Measurements from ENCODE around the gene TIMM10. TPM values are rescaled to one million over a fixed set of nuclear protein-coding genes. Genes with fewer than 3 reads are reported as not detected.
"Not testable (repeated sequence)": the region's sequence is repeated elsewhere in the genome, so short reads cannot be mapped to it uniquely, and the experiment has no call there.

The TIMM10 gene
- total and polyA plus RNA-seq, 4 donors = 19.8 to 77.4 (median 30.3) TPM

DNA sequence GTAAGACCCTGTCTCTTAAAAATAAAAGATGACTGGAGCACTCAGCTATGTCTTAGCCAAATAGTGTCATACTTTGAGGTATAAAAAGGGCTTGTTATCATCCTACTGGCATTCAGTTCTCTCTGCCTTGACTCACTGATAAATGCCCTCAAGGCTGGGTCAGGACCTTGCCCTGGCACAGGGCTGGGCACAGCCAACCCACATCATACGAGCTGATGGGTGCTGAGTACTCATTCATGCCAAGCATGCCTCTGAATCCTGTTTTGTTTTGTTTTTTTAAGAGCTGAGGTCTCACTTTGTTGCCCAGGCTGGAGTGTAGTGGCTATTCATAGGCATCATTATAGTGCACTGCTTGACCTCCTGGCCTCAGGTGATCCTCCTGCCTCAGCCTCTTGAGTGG is 8.8 kb upstream of the TIMM10 start:
- Histone ChIP-seq H3K9me3 (ENCODE audit: control insufficient read depth in 4 of 4, low read length in 3 of 4) (no peaks in the 10 kb centered on the region), H3K27ac (ENCODE audit: low read depth in 1 of 2, low read length in 2 of 2) (no peak overlapping the region), H3K36me3 (ENCODE audit: control insufficient read depth in 4 of 4, insufficient read depth in 3 of 4, low read depth in 1 of 4, low read length in 3 of 4) (no peaks in the 10 kb centered on the region), H3K4me1 (ENCODE audit: control insufficient read depth in 4 of 4, insufficient read depth in 4 of 4, low read length in 3 of 4) (no peaks in the 10 kb centered on the region), H3K9ac (ENCODE audit: low read depth in 1 of 2, low read length in 2 of 2) (no peak overlapping the region), H3K4me3 (ENCODE audit: low read depth in 1 of 3, low read length in 3 of 3) (no peak overlapping the region), H3K27me3 (ENCODE audit: control insufficient read depth in 4 of 4, insufficient read depth in 4 of 4, low read length in 3 of 4) (no peaks in the 10 kb centered on the region)
- no peak for DNase-seq (ENCODE audit: low spot score)
- WGBS = 84% methylated on average over 1 of the region's 1 CpG
- TF ChIP-seq EGR1 (IDR thresholded peaks at IDR 0.05; ENCODE audit: low read depth in 2 of 2) (no peak), NR2F2 (IDR thresholded peaks at IDR 0.05) (no peak), GABPA (IDR thresholded peaks at IDR 0.05 in 1 of 2, conservative IDR thresholded peaks at IDR 0.05 in 1 of 2) (no peak), SP1 (IDR thresholded peaks at IDR 0.05) (no peak), RXRA (IDR thresholded peaks at IDR 0.05) (no peak), JUND (IDR thresholded peaks at IDR 0.05) (no peak), RAD21 (IDR thresholded peaks at IDR 0.05) (no peak), FOXA2 (IDR thresholded peaks at IDR 0.05) (no peak), YY1 (IDR thresholded peaks at IDR 0.05) (no peak)
- TF ChIP-seq, protein P1, sequence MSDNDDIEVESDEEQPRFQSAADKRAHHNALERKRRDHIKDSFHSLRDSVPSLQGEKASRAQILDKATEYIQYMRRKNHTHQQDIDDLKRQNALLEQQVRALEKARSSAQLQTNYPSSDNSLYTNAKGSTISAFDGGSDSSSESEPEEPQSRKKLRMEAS (IDR thresholded peaks at IDR 0.05) = no peak
- TF ChIP-seq, protein P2, sequence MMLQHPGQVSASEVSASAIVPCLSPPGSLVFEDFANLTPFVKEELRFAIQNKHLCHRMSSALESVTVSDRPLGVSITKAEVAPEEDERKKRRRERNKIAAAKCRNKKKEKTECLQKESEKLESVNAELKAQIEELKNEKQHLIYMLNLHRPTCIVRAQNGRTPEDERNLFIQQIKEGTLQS (IDR thresholded peaks at IDR 0.05) = no peak

DNA sequence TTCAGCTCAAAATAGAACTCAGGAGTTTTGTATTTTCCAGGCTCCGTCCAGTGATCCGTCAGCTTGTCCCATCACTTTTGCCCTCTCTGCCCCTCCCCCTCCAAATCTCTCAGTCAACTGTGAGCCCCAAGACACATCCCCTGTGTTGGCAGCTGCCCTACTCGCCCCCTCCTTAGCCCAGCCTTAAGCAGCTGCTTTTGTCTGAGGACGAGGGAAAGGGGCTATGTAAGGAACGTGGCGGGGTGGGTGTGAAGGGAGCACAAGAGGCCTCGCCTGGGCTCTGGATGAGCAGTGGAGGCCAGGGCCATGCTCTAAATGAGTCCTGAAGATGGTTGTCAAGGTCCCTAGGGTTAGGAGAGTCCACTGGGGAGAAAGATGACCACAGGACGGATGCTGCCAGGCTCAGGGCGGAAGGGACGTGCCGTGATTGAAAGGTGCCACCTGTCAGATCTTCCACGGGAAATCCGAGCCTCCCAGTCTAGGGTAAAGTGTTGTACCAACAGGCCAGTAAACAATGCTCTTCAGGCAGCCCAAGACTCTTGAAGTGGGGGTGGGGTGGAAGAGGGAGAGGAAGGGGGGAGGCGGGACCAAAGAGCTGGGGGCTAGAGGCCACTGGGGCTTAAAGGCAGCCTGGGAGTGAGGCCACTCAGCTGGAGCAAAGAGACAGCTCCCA is 6.5 kb upstream of the TIMM10 start, which contains the start of gene SMTNL1:
Gene SMTNL1, plus strand, starts transcription at position 649 of the 673 bp plus-strand sequence. CDS start 5,048 bp downstream, outside the sequence.
- no peak within 1 kb of the TSS for H3K9ac ChIP-seq (ENCODE audit: low read depth in 1 of 2, low read length in 2 of 2)
- WGBS = 90% methylated on average over 14 of the region's 14 CpGs
- H3K27ac ChIP-seq (ENCODE audit: low read depth in 1 of 2, low read length in 2 of 2) = no peak within 1 kb of the TSS
- DNase-seq (ENCODE audit: low spot score) = no peak
- no peaks in the 10 kb centered on the region for H3K36me3 ChIP-seq (ENCODE audit: control insufficient read depth in 4 of 4, insufficient read depth in 3 of 4, low read depth in 1 of 4, low read length in 3 of 4)
- TF ChIP-seq YY1 (IDR thresholded peaks at IDR 0.05) (no peak), EGR1 (IDR thresholded peaks at IDR 0.05; ENCODE audit: low read depth in 2 of 2) (no peak), TAF1 (conservative IDR thresholded peaks at IDR 0.05) (no peak), RAD21 (IDR thresholded peaks at IDR 0.05) (no peak), GABPA (IDR thresholded peaks at IDR 0.05 in 1 of 2, conservative IDR thresholded peaks at IDR 0.05 in 1 of 2) (no peak), HNF4A (conservative IDR thresholded peaks at IDR 0.05) (no peak), SP1 (IDR thresholded peaks at IDR 0.05) (no peak), RXRA (IDR thresholded peaks at IDR 0.05) (no peak), NR2F2 (IDR thresholded peaks at IDR 0.05) (no peak), FOXA1 (IDR thresholded peaks at IDR 0.05) (no peak), HNF4G (IDR thresholded peaks at IDR 0.05) (no peak)
- TF ChIP-seq, protein P3, sequence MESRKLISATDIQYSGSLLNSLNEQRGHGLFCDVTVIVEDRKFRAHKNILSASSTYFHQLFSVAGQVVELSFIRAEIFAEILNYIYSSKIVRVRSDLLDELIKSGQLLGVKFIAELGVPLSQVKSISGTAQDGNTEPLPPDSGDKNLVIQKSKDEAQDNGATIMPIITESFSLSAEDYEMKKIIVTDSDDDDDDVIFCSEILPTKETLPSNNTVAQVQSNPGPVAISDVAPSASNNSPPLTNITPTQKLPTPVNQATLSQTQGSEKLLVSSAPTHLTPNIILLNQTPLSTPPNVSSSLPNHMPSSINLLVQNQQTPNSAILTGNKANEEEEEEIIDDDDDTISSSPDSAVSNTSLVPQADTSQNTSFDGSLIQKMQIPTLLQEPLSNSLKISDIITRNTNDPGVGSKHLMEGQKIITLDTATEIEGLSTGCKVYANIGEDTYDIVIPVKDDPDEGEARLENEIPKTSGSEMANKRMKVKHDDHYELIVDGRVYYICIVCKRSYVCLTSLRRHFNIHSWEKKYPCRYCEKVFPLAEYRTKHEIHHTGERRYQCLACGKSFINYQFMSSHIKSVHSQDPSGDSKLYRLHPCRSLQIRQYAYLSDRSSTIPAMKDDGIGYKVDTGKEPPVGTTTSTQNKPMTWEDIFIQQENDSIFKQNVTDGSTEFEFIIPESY (IDR thresholded peaks at IDR 0.05) = no peak
- TF ChIP-seq, protein P4, sequence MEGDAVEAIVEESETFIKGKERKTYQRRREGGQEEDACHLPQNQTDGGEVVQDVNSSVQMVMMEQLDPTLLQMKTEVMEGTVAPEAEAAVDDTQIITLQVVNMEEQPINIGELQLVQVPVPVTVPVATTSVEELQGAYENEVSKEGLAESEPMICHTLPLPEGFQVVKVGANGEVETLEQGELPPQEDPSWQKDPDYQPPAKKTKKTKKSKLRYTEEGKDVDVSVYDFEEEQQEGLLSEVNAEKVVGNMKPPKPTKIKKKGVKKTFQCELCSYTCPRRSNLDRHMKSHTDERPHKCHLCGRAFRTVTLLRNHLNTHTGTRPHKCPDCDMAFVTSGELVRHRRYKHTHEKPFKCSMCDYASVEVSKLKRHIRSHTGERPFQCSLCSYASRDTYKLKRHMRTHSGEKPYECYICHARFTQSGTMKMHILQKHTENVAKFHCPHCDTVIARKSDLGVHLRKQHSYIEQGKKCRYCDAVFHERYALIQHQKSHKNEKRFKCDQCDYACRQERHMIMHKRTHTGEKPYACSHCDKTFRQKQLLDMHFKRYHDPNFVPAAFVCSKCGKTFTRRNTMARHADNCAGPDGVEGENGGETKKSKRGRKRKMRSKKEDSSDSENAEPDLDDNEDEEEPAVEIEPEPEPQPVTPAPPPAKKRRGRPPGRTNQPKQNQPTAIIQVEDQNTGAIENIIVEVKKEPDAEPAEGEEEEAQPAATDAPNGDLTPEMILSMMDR (IDR thresholded peaks at IDR 0.05; ENCODE audit: low read depth, low read length, missing input control) = no peak
- TF ChIP-seq, protein P1 (IDR thresholded peaks at IDR 0.05) = no peak
- TF ChIP-seq, protein P2 (IDR thresholded peaks at IDR 0.05) = no peak
- no peaks in the 10 kb centered on the region for H3K4me1 ChIP-seq (ENCODE audit: control insufficient read depth in 4 of 4, insufficient read depth in 4 of 4, low read length in 3 of 4)
- H3K4me3 ChIP-seq (ENCODE audit: low read depth in 1 of 3, low read length in 3 of 3) = no peak within 1 kb of the TSS
- H3K9me3 ChIP-seq (ENCODE audit: control insufficient read depth in 4 of 4, low read length in 3 of 4) = no peaks in the 10 kb centered on the region
- H3K27me3 ChIP-seq (ENCODE audit: control insufficient read depth in 4 of 4, insufficient read depth in 4 of 4, low read length in 3 of 4) = no peaks in the 10 kb centered on the region

DNA sequence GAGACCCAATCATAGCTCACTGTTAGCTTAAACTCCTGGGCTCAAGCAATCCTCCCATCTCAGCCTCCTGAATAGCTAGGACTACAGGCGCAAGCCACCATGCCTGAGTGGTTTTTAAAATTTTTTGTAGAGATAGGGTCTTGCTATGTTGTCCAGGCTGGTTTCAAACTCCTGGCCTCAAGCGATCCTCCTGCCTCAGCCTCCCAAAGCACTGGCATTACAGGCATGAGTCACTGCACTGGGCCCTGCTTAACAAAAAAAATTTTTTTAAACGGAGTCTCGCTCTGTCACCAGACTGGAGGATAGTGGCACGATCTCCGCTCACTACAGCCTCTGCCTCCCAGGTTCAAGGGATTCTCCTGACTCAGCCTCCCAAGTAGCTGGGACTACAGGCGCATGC is 3.9 kb upstream of the TIMM10 start:
- 96% methylated on average over 7 of the region's 7 CpGs for WGBS
- H3K4me1 ChIP-seq (ENCODE audit: control insufficient read depth in 4 of 4, insufficient read depth in 4 of 4, low read length in 3 of 4) = peaks cover 2 to 14% (median 13%) of the 10 kb centered on the region in 4 donors
- not testable (repeated sequence) for H3K27ac ChIP-seq (ENCODE audit: low read depth in 1 of 2, low read length in 2 of 2); H3K9ac ChIP-seq (ENCODE audit: low read depth in 1 of 2, low read length in 2 of 2); H3K27me3 ChIP-seq (ENCODE audit: control insufficient read depth in 4 of 4, insufficient read depth in 4 of 4, low read length in 3 of 4); H3K9me3 ChIP-seq (ENCODE audit: control insufficient read depth in 4 of 4, low read length in 3 of 4); DNase-seq (ENCODE audit: low spot score); H3K4me3 ChIP-seq (ENCODE audit: low read depth in 1 of 3, low read length in 3 of 3); H3K36me3 ChIP-seq (ENCODE audit: control insufficient read depth in 4 of 4, insufficient read depth in 3 of 4, low read depth in 1 of 4, low read length in 3 of 4)
